Measurements from ENCODE around the gene ZNF177.

- TF ChIP-seq, protein P1, sequence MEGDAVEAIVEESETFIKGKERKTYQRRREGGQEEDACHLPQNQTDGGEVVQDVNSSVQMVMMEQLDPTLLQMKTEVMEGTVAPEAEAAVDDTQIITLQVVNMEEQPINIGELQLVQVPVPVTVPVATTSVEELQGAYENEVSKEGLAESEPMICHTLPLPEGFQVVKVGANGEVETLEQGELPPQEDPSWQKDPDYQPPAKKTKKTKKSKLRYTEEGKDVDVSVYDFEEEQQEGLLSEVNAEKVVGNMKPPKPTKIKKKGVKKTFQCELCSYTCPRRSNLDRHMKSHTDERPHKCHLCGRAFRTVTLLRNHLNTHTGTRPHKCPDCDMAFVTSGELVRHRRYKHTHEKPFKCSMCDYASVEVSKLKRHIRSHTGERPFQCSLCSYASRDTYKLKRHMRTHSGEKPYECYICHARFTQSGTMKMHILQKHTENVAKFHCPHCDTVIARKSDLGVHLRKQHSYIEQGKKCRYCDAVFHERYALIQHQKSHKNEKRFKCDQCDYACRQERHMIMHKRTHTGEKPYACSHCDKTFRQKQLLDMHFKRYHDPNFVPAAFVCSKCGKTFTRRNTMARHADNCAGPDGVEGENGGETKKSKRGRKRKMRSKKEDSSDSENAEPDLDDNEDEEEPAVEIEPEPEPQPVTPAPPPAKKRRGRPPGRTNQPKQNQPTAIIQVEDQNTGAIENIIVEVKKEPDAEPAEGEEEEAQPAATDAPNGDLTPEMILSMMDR (IDR thresholded peaks at IDR 0.05; ENCODE audit: insufficient read depth, low read length), result no peak
- TF ChIP-seq POLR2AphosphoS5 (IDR thresholded peaks at IDR 0.05; ENCODE audit: low read depth), result no peak
Observed at GRCh38 chr19:9370738-9371619, 8.2 kb downstream of the ZNF177 start.
